C4-2B (cell line): ENCODE data around the gene ARMC12.

ENCODE experiments used
- ZFX ChIP-seq: fragments of 450-650 bp; IDR thresholded peaks from 2 replicates; pipeline ENCODE4 v1.6.1; 2017
- TF ChIP-seq, protein P1 (sequence below): fragments of 450-650 bp; conservative IDR thresholded peaks from 2 replicates; pipeline ENCODE4 v1.5.1; 2017; ENCODE audit warnings: mild to moderate bottlenecking

- TF ChIP-seq, protein P1, sequence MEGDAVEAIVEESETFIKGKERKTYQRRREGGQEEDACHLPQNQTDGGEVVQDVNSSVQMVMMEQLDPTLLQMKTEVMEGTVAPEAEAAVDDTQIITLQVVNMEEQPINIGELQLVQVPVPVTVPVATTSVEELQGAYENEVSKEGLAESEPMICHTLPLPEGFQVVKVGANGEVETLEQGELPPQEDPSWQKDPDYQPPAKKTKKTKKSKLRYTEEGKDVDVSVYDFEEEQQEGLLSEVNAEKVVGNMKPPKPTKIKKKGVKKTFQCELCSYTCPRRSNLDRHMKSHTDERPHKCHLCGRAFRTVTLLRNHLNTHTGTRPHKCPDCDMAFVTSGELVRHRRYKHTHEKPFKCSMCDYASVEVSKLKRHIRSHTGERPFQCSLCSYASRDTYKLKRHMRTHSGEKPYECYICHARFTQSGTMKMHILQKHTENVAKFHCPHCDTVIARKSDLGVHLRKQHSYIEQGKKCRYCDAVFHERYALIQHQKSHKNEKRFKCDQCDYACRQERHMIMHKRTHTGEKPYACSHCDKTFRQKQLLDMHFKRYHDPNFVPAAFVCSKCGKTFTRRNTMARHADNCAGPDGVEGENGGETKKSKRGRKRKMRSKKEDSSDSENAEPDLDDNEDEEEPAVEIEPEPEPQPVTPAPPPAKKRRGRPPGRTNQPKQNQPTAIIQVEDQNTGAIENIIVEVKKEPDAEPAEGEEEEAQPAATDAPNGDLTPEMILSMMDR, result no peak
- no peak for TF ChIP-seq ZFX
These were observed 43.9 kb downstream of the ARMC12 start, which contains the start of gene CLPSL1 for GRCh38 chr6:35780719-35781118.
